K562 treated with DMSO at 1 percent for 4 hours (cell line): ENCODE data around the gene LRP2BP. TPM values are rescaled to one million over a fixed set of nuclear protein-coding genes. Genes with fewer than 3 reads are reported as not detected.

Experiments
- total RNA-seq: library from RNA; unstranded; fragments of 300-600 nt; gene quantifications from 2 replicates; pipeline ENCODE4 v1.2.3, GENCODE V29; 2022; ENCODE audit not compliant: insufficient read depth

LRP2BP gene
- total RNA-seq, result 0.47 TPM in 1 of 2 replicates, not detected in the other

DNA sequence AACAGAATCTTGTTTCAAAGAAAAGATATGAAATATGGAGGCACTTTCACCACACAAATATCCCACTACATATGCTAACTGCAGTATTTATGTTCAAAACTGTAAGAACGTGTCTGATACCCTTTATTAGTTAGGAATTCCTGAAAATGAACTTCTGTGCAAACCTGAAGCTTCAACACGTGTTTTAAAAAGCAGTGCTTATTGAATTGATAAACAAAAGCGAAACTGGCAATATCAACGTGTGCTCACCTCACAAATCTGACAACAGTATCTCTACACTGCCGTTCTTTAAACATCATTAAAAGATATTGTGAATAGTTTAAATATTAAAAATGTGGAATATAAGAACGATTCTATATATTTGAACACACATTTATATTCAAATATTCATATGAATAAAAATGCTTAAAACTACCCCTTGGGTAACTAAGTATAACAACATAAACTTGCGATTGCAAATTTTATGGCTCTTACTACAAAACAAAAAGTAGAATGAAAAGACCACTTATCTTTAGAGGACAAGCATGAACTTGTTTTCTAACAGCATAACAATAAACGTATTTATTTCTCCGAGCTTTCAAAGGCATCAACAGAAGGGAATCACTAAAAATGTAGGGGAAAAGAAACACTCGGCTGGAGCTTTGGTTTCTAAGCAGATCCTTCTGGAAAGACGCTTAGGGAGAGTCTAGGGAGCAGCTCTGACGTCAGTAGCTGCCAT lies at the start of gene LRP2BP:
Gene LRP2BP (minus strand): TSS at position 687 of the 718 bp plus-strand sequence. CDS start 17,738 bp downstream, outside the sequence.

DNA sequence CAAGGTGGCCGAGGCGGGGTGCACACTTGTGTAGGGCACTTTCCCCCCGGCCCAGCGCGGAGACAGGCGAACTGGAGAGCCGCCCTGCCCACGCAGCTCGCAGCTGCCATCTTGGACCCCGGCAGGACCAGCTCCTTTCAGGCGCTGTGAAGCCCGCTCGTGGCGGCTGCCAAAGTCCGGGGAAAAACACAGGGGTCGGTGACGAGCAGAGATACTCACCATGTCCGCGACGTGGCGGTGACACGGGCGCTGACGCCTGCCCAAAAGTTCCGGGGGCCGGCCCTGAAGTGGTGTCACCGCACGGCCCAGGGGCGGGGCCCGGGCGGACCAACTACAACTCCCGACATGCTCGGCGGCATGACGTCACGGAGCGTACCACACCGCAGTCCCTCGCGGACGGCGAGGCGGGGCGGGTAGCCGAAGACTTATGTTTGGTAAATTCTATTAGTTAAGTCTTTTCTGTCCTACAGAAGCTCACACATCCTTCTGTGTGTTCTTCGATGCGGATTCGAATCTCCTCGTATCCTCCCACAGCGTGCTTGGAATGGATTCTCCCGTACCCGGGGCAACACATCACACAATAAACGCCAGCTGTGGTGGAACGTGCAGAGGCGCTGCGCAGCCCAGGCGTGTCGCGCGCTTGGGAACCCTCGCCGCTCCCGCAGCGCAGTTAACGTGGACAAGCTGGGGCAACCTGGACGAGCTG lies 30.1 kb upstream of the LRP2BP start, which contains the start of gene UFSP2:
Gene UFSP2 (minus strand): TSS at position 318 of the 706 bp plus-strand sequence. CDS start 96 bp downstream, at position 222.

DNA sequence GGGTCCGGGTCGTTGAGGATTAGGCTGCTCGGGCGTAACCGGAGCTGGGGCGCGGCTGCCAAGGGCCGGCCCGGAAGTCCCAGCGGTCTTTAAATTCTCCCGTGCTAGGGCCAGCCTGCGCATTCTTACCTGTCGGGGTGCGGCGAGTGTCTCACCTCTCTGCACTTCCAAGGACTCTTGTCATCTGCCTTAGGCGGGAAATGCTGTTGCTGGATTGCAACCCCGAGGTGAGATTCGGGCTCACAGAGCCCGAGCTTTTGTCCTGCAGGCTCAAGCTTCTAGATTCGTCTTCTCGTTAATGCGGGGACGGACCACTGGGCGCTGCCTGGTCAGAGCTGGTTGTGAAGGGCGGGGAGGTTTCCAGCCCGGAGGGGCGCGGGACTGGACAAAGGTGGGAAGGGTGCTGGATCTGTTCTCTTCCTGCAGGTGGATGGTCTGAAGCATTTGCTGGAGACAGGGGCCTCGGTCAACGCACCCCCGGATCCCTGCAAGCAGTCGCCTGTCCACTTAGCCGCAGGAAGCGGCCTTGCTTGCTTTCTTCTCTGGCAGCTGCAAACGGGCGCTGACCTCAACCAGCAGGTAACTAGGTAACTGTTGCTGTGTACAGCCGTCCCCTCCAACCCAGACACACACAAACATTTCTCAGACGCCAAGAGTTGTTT lies 1.1 kb upstream of the LRP2BP start, which contains the start of gene ANKRD37:
Gene ANKRD37 (plus strand): TSS at position 118 of the 662 bp plus-strand sequence. CDS start 83 bp downstream, at position 201.

Other genes starting within 250 kb of the LRP2BP start
- gene CFAP97, start 191.9 kb downstream of the LRP2BP start, total RNA-seq, result 7.9 and 10.8 TPM in 2 replicates
- gene SNX25, start 186.3 kb downstream of the LRP2BP start, total RNA-seq, result 8.4 and 11.2 TPM in 2 replicates
- 2.4 and 7.9 TPM in 2 replicates for gene ANKRD37, start 917 bp upstream of the LRP2BP start, total RNA-seq
- gene UFSP2, start 30.0 kb upstream of the LRP2BP start, total RNA-seq, result 7.1 and 11.9 TPM in 2 replicates
- gene CCDC110, start 75.8 kb upstream of the LRP2BP start, total RNA-seq, result not detected in 2 replicates
- gene PDLIM3, start 139.6 kb upstream of the LRP2BP start, total RNA-seq, result not detected in 2 replicates